ENCODE results near the gene PTPRU.

Gene PTPRU

GRCh38 chr1:29270929-29271521, 34.7 kb downstream of the PTPRU start:
- no peak overlapping the region for H3K4me3 ChIP-seq (ENCODE audit: low read length)
- H3K27me3 ChIP-seq (replicated peaks; ENCODE audit: insufficient read depth, low read length): peaks cover 97% of the 10 kb centered on the region
- H4K20me1 ChIP-seq (ENCODE audit: insufficient read depth, low read length): no peaks in the 10 kb centered on the region
- H3K9me2 ChIP-seq (replicated peaks; ENCODE audit: insufficient read depth, low read length): no peaks in the 10 kb centered on the region
- no peak for DNase-seq
- no peaks in the 10 kb centered on the region for H3K4me1 ChIP-seq (ENCODE audit: low read length)
- TF ChIP-seq EZH2 (optimal IDR thresholded peaks at IDR 0.05; ENCODE audit: low read depth, low read length) (no peak), EZH2phosphoT487 (IDR thresholded peaks at IDR 0.05; ENCODE audit: low read length) (no peak), CTCF (IDR thresholded peaks at IDR 0.05; ENCODE audit: low read length) (no peak)
- no peak overlapping the region for H2AFZ ChIP-seq (ENCODE audit: low read length)
- H3K27ac ChIP-seq (ENCODE audit: low read length): no peak overlapping the region
- H3K9me3 ChIP-seq (replicated peaks; ENCODE audit: insufficient read depth, low read length): no peaks in the 10 kb centered on the region
- no peaks in the 10 kb centered on the region for H3K36me3 ChIP-seq (replicated peaks; ENCODE audit: insufficient read depth, low read length)
- no peak overlapping the region for H3K4me2 ChIP-seq (ENCODE audit: low read depth, low read length)
- no peak overlapping the region for H3K9ac ChIP-seq (ENCODE audit: low read length)
- H3K79me2 ChIP-seq (ENCODE audit: low read length): no peaks in the 10 kb centered on the region
- H3F3A ChIP-seq (ENCODE audit: insufficient read depth, low read length): no peaks in the 10 kb centered on the region

GRCh38 chr1:29271724-29272123, 35.4 kb downstream of the PTPRU start:
- Histone ChIP-seq H3K27ac (ENCODE audit: low read length) (no peak overlapping the region), H4K20me1 (ENCODE audit: insufficient read depth, low read length) (no peaks in the 10 kb centered on the region), H3K79me2 (ENCODE audit: low read length) (no peaks in the 10 kb centered on the region), H3F3A (ENCODE audit: insufficient read depth, low read length) (no peaks in the 10 kb centered on the region), H3K4me2 (ENCODE audit: low read depth, low read length) (no peak overlapping the region), H3K9me2 (replicated peaks; ENCODE audit: insufficient read depth, low read length) (no peaks in the 10 kb centered on the region), H3K9me3 (replicated peaks; ENCODE audit: insufficient read depth, low read length) (no peaks in the 10 kb centered on the region), H3K4me3 (ENCODE audit: low read length) (no peak overlapping the region), H3K9ac (ENCODE audit: low read length) (no peak overlapping the region), H3K4me1 (ENCODE audit: low read length) (no peaks in the 10 kb centered on the region), H3K27me3 (replicated peaks; ENCODE audit: insufficient read depth, low read length) (peaks cover 97% of the 10 kb centered on the region), H3K36me3 (replicated peaks; ENCODE audit: insufficient read depth, low read length) (no peaks in the 10 kb centered on the region), H2AFZ (ENCODE audit: low read length) (no peak overlapping the region)
- no peak for TF ChIP-seq EZH2phosphoT487 (IDR thresholded peaks at IDR 0.05; ENCODE audit: low read length)
- no peak for TF ChIP-seq CTCF (IDR thresholded peaks at IDR 0.05; ENCODE audit: low read length)
- no peak for TF ChIP-seq EZH2 (optimal IDR thresholded peaks at IDR 0.05; ENCODE audit: low read depth, low read length)
- no peak for DNase-seq

- Histone ChIP-seq H3K4me1 (ENCODE audit: low read length) (no peaks in the 10 kb centered on the region), H3K9me2 (replicated peaks; ENCODE audit: insufficient read depth, low read length) (no peaks in the 10 kb centered on the region), H3K9ac (ENCODE audit: low read length) (no peak overlapping the region), H3K9me3 (replicated peaks; ENCODE audit: insufficient read depth, low read length) (no peaks in the 10 kb centered on the region), H3K36me3 (replicated peaks; ENCODE audit: insufficient read depth, low read length) (no peaks in the 10 kb centered on the region), H3K27me3 (replicated peaks; ENCODE audit: insufficient read depth, low read length) (peaks cover 96% of the 10 kb centered on the region), H3F3A (ENCODE audit: insufficient read depth, low read length) (no peaks in the 10 kb centered on the region), H2AFZ (ENCODE audit: low read length) (no peak overlapping the region), H3K27ac (ENCODE audit: low read length) (no peak overlapping the region), H3K4me2 (ENCODE audit: low read depth, low read length) (no peak overlapping the region), H3K79me2 (ENCODE audit: low read length) (no peaks in the 10 kb centered on the region), H4K20me1 (ENCODE audit: insufficient read depth, low read length) (no peaks in the 10 kb centered on the region), H3K4me3 (ENCODE audit: low read length) (no peak overlapping the region)
- TF ChIP-seq CTCF (IDR thresholded peaks at IDR 0.05; ENCODE audit: low read length) (no peak), EZH2phosphoT487 (IDR thresholded peaks at IDR 0.05; ENCODE audit: low read length) (no peak), EZH2 (optimal IDR thresholded peaks at IDR 0.05; ENCODE audit: low read depth, low read length) (no peak)
- no peak for DNase-seq
Observed at GRCh38 chr1:29272147-29272907, 36.0 kb downstream of the PTPRU start.
